ENCODE data around the gene TYMP.

TYMP gene

GRCh38 chr22:50504369-50505211, 25.2 kb downstream of the TYMP start:
- no peak for DNase-seq

DNA sequence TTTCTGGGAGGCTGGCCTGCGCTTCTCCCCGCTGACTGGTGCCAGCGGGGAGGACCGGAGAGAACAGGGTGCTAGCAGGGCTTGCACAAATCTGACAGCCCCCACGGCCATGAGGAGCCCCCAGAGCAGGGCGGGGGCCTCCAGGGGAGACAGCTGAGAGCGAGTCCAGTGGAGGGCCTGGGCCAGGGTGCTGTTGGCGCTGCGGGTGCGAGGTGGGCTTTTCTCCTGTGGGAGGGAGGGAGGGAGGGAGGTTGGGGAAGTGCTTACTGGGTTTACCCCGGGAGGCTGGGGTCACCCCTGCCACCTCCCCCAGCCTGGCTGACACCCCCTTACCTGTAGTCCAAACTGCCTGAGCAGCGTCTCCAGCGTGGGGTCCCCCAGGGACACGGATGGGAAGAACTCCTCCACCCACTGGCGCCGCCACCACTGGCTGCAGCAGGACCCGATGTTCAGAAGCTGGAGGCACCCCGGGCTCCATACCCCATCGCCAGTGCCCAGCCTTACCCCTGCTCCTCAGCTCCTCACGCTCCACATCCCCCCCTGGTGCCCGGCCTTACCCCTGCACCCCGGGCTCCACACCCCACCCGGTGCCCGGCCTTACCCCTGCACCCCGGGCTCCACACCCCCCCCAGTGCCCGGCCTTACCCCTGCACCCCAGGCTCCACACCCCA, 26.2 kb downstream of the TYMP start:
- DNase-seq: no peak

- no peak for DNase-seq
Observed at GRCh38 chr22:50502628-50503474, 27.0 kb downstream of the TYMP start.

- DNase-seq: no peak
Observed at GRCh38 chr22:50502096-50502495, 27.7 kb downstream of the TYMP start.

DNA sequence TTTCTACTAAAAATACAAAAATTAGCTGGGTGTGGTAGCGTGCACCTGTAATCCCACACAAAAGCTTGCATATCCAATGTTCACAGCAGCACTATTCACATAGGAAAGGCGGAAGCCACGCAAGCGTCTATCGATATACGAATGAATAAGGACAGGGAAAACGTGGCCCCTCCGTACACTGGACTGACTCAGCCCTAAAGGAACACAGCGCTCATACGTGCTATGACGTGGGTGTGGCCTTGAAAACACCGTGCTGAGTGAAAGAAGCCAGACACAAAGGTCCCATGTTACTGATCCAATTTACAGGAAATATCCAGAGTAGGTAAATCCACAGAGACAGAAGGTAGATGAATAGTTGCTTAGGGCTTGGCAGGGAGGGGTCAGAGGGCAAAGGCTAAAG, 29.4 kb downstream of the TYMP start:
- no peak for DNase-seq

- peak; percentile 65 for DNase-seq
Observed at GRCh38 chr22:50498322-50498890, 31.4 kb downstream of the TYMP start.

DNA sequence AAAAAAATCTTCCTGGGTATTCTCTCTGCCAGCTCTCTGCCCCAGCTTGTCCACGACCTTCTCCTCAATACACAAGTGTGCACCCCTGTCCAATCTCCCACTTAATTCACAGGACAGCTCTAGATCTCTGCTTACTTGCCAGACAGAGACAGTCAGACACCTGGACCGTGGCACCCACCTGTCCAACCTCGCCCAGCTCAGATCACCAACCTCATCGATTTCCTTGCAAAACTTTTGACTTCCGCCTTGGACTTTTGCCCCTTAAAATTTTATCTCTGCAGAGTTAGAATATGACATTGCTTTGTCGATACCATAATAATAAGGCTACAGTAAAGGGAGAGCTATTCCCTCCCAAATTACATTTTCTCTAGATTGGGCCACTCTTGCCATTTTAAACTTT, 32.7 kb downstream of the TYMP start:
- DNase-seq: no peak

DNA sequence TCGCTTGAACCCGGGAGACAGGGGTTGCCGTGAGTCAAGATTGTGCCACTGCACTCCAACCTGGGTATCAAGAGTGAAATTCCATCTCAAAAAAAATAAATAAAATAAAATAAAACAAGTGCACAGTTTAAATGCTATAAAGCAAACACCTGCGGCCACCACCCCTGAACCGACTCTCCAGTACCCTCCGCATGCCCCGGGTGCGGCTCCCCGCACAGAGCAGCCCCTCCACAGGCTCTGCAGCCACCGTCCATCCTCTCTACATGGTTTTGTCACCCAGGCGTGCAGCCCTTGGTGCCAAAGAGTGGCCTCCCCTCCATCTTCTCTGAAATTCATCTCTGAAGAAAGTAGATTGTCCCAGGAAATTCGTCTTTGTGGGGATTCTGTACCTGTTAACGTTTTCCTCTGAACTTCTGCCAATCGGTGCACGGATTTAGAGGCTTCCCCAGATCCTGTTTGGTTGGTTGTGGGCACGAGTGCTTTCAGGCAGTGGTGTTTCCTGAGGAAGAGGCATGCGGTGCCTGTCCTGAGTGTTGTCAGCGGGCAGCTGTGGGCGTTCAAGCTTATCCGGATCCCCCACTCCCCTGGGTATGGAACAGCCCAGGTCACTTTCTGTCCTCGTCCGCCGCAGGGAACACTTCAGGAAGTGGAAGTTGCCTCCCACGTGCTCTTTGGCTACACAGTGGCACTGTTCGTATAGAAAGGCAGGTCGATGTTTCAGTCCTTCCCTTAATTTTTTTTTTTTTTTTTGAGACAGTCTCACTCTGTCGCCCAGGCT, 39.1 kb downstream of the TYMP start:
- no peak for DNase-seq

DNA sequence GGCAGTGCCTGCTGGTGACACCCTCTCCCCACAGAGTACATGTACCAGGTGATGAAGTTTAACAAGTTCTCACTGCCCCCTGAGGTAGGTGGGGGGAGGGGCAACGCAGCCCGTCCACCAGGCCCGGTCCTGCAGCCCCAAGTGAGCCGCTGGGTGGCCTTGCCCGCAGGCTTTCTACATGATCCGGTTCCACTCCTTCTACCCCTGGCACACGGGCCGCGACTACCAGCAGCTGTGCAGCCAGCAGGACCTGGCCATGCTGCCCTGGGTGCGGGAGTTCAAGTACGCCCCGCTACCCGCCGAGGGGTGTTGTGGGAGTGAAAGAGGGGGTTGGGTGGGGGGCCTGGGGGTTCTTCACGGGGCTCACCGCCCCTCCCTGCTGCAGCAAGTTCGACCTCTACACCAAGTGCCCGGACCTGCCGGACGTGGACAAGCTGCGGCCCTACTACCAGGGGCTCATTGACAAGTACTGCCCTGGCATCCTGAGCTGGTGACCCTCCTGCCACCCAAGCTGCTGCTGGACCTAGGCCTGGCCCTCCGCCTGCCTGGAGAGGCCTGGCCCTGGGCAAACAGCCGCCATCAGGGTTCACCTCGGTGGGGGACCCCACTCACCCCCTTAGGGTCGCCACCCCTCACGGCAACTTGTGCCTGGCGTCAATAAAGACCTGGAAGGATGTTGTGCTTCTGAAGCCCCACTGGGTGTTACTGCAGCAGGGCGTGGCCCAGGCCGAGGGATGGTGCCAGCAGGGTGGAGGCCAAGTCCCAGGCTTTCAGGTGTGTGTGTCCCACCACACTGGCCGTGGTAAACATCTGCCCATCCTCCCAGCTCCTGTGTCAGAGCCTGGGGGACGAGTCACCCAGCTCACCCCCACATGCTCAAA, 40.2 kb downstream of the TYMP start:
- no peak for DNase-seq

DNA sequence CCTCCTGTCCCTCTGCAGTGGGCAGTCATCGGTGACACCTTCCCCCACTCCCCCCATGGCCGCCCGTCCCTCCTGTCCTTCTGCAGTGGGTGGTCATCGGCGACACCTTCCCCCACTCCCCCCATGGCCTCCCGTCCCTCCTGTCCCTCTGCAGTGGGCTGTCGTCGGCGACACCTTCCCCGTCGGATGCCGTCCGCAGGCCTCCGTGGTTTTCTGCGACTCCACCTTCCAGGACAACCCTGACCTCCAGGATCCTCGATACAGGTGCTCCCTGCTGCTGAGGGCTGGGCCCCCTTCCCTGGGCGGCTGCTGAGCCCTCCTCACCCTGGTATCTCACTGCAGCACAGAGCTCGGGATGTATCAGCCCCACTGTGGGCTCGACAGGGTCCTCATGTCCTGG, 40.9 kb downstream of the TYMP start:
- no peak for DNase-seq

DNA sequence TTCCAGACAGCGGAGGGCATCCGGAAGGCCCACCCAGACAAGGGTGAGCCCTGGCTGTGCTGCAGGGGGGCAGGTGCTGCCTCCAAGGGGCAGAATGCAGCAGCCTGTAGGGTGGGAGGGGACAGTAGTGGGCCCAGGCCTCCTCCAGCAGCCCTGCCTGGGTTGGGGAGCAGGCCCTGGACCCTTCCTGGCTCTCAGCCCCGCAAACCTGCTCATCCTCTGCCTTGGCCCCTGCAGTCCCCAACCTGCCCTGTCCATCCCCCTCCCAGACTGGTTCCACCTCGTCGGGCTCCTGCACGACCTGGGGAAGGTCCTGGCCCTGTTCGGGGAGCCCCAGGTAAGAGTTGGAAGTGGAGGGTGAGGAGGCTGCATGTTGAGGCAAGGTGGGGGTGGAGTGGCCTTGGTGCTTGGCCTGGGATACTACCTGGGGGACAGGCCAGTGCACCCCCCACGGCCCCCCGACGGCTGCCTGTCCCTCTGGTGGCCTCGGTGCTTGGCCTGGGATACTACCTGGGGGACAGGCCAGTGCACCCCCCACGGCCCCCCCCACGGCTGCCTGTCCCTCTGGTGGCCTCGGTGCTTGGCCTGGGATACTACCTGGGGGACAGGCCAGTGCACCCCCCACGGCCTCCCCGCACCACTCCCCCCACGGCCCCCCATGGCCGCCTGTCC, 41.7 kb downstream of the TYMP start:
- DNase-seq: no peak

- no peak for DNase-seq
Observed at GRCh38 chr22:50487290-50488005, 42.4 kb downstream of the TYMP start.

DNA sequence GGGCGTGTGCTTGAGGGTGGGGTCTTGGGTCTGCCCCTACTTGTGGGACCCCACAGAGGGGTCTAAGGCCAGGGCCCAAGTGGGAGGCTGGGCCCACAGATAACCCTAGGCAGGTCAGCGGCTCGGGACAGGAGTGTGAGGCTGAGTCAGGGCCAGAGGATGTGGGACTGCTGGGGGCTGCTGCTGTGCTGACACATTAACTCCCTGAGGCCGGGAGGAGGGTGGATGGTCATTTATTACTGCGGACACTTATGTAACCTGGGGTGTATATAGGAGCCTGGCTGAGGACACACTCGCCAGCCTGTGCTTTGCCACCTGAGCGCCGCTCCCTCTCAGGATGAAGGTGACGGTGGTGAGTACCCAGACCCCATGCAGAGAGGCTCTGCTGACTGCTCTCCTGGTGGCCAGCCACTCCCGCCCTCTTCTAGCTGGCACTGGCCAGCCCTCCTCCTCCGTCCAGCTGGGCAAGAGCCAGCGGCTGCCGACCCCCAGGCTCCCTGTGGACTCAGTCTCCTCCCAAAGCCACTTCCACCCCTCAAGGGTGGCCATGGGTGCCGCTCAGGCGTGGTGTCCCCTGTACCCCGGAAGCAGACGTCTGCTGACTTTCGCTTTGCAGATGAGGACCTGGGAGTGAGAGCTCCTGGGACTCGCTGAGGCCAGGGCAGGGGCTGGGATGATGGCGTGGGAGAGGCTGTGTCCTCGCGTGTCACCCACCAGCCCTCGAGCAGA, 43.1 kb downstream of the TYMP start, which contains the start of gene MIOX:
Gene MIOX (plus strand): TSS at position 299 of the 729 bp plus-strand sequence. CDS start 39 bp downstream, at position 338.
- no peak for DNase-seq

GRCh38 chr22:50485221-50486131, 44.3 kb downstream of the TYMP start:
- DNase-seq: peak; percentile 24

GRCh38 chr22:50483977-50484853, 45.6 kb downstream of the TYMP start:
- no peak for DNase-seq

DNA sequence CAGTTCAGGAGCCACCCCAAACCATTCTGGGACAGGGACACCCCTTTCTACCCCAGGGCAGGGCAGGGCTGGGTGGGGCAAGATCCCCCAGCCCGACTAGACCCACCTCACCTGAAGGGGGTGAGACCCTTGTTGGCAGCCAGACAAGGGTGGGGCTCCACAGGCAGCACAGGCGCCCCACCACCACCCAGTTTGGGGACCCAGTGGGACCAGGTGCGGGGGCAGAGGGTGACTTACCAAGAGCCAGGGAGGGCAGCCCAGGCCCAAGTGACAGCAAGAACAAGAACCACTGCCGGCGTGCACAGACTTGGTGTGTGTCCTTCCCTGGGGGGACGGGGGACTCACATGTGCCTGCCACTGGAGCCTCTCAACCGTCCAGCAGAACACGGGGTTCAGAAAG, 46.3 kb downstream of the TYMP start:
- DNase-seq: no peak

GRCh38 chr22:50483106-50483505, 46.7 kb downstream of the TYMP start:
- no peak for DNase-seq
